SK-N-SH (cell line): ENCODE results near the gene MEG3.

ENCODE experiments used
- CTCF ChIP-seq: fragments of 200-600 bp; sonication (generic); IDR thresholded peaks from 2 replicates; pipeline ENCODE4 v1.6.1; 2017; ENCODE audit warnings: antibody characterized with exemption, mild to moderate bottlenecking, moderate library complexity
- FOSL2 ChIP-seq: IDR thresholded peaks from 2 replicates; pipeline ENCODE4 v1.4.0; 2012; ENCODE audit warnings: low read depth, mild to moderate bottlenecking, moderate library complexity, borderline replicate concordance
- MAX ChIP-seq: IDR thresholded peaks from 2 replicates; pipeline ENCODE4 v1.4.0; 2012; ENCODE audit warnings: low read depth
- NRF1 ChIP-seq: IDR thresholded peaks from 2 replicates; pipeline ENCODE4 v1.6.1; 2012; ENCODE audit warnings: low read depth, mild to moderate bottlenecking, low read length
- PBX3 ChIP-seq: IDR thresholded peaks from 2 replicates; pipeline ENCODE4; 2012
- RAD21 ChIP-seq: IDR thresholded peaks from 2 replicates; pipeline ENCODE4 v1.6.1; 2012; ENCODE audit warnings: mild to moderate bottlenecking, low read length
- REST ChIP-seq: IDR thresholded peaks from 2 replicates; pipeline ENCODE4 v1.6.1; 2012; ENCODE audit warnings: mild to moderate bottlenecking, low read depth, low read length, moderate library complexity
- USF1 ChIP-seq: IDR thresholded peaks from 2 replicates; pipeline ENCODE4 v1.4.0; 2012; ENCODE audit warnings: low read depth, borderline replicate concordance
- USF2 ChIP-seq: fragments of 150-350 bp; IDR thresholded peaks from 2 replicates; pipeline ENCODE4 v1.6.1; 2017; ENCODE audit warnings: antibody characterized with exemption, low read length, low read depth, borderline replicate concordance
- YY1 ChIP-seq: IDR thresholded peaks from 2 replicates; pipeline ENCODE4 v1.4.0; 2012; ENCODE audit warnings: low read depth, mild to moderate bottlenecking

- TF ChIP-seq YY1 (no peak), PBX3 (no peak), NRF1 (no peak), USF2 (no peak), CTCF (no peak), USF1 (no peak), RAD21 (no peak), REST (no peak), FOSL2 (no peak), MAX (no peak)
Observed at GRCh38 chr14:100879782-100880181, 53.9 kb downstream of the MEG3 start.
